K562 (cell line): ENCODE data around the gene HOPX. TPM values are rescaled to one million over a fixed set of nuclear protein-coding genes. Genes with fewer than 3 reads are reported as not detected.

ENCODE experiments used
- ATAC-seq: fragments of 200-7000 bp; cut with Tn5 transposase; 3 replicates; pipeline ENCODE4 v1.9.1; 2020; ENCODE audit warnings: moderate library complexity
- BruUV-seq: library from RNA; stranded (reverse); fragments of 400-500 nt; replicated peaks from 2 replicates; lab custom pipeline; 2021; lab: Mats Ljungman, UMichigan
- CTCF ChIA-PET: fragments of 300-600 bp; formaldehyde crosslinking; extraction: SDS; loops from one replicate; lab custom pipeline; 2021; ENCODE audit warnings: low intra/inter-chr PET ratio; lab: Yijun Ruan, JAX
- POLR2A ChIA-PET: fragments of 300-600, 350-650 bp; sonication (Branson Sonifier 250); formaldehyde crosslinking; extraction: SDS; loops from one replicate; lab custom pipeline; 2021; ENCODE audit warnings: antibody characterized with exemption, inconsistent platforms; lab: Yijun Ruan, JAX
- DNase-seq, 4 experiments: peaks; one replicate each; pipeline versions ENCODE4 v3.0.0 to v3.0.0-alpha.2; 2011 to 2018; ENCODE audit warnings: low spot score in 3 of 4, mixed read lengths in 3 of 4; ENCODE audit errors: extremely low read depth in 1 of 4
- FAIRE-seq: peaks from 2 replicates; lab custom pipeline; 2011; peaks lifted over from hg19 to GRCh38; lab: Jason Lieb, UNC
- H2AFZ ChIP-seq: 2 replicates; pipeline ENCODE4 v1.6.0; 2011; ENCODE audit warnings: low read depth, low read length, control low read depth, inconsistent platforms
- H3K27ac ChIP-seq: fragments of 200-600 bp; 3 replicates; pipeline ENCODE4 v1.8.0; 2011; ENCODE audit warnings: low read depth, mild to moderate bottlenecking, control low read depth, inconsistent platforms, low read length, moderate library complexity, mixed read lengths; ENCODE audit errors: extremely low read depth
- H3K27me3 ChIP-seq, 2 experiments: fragments of 300-600 bp in 1 of 2; 2 replicates in 1 of 2; 3 replicates in 1 of 2; pipeline versions ENCODE4 v1.6.0 to v1.8.0; 2011; ENCODE audit warnings: inconsistent platforms in 2 of 2, low read length in 2 of 2, mild to moderate bottlenecking in 1 of 2, mixed read lengths in 1 of 2, moderate library complexity in 1 of 2; ENCODE audit not compliant: control insufficient read depth in 2 of 2, insufficient read depth in 2 of 2
- H3K36me3 ChIP-seq: fragments of 300-600 bp; 3 replicates; pipeline ENCODE4 v1.8.0; 2011; ENCODE audit warnings: mild to moderate bottlenecking, low read length, inconsistent platforms; ENCODE audit not compliant: control insufficient read depth, insufficient read depth
- H3K4me1 ChIP-seq, 2 experiments: fragments of 200-600 bp in 1 of 2; replicated peaks in 1 of 2; 2 replicates in 1 of 2; 3 replicates in 1 of 2; pipeline versions ENCODE4 v1.5.1 to v1.8.0; 2011; ENCODE audit warnings: inconsistent platforms in 2 of 2, low read length in 2 of 2, mild to moderate bottlenecking in 1 of 2, mixed read lengths in 1 of 2, moderate library complexity in 1 of 2; ENCODE audit not compliant: control insufficient read depth in 2 of 2, insufficient read depth in 2 of 2
- H3K4me2 ChIP-seq: 2 replicates; pipeline ENCODE4 v1.6.1; 2011; ENCODE audit warnings: low read length, control low read depth, inconsistent platforms, mixed read lengths; ENCODE audit not compliant: insufficient read depth
- H3K4me3 ChIP-seq: fragments of 200-600 bp; sonication (generic), shearing (Covaris generic); 2 replicates; pipeline ENCODE4 v1.5.1; 2016; ENCODE audit warnings: control low read depth, inconsistent platforms
- H3K79me2 ChIP-seq: fragments of 200-600 bp; 3 replicates; pipeline ENCODE4 v1.8.0; 2011; ENCODE audit warnings: low read length, inconsistent platforms; ENCODE audit not compliant: control insufficient read depth, insufficient read depth
- H3K9ac ChIP-seq, 2 experiments: 2 replicates each; pipeline versions ENCODE4 v1.6.0 to v1.6.1; 2011; ENCODE audit warnings: low read depth in 2 of 2, low read length in 2 of 2, control low read depth in 1 of 2, inconsistent platforms in 1 of 2, mild to moderate bottlenecking in 1 of 2, mixed read lengths in 1 of 2; ENCODE audit not compliant: insufficient read depth in 1 of 2
- H3K9me1 ChIP-seq: one replicate; pipeline ENCODE4 v1.6.0; 2011; ENCODE audit warnings: inconsistent platforms, mild to moderate bottlenecking, low read length, moderate library complexity; ENCODE audit not compliant: control insufficient read depth, insufficient read depth
- H3K9me3 ChIP-seq: replicated peaks from 2 replicates; pipeline ENCODE4 v1.5.1; 2011; ENCODE audit warnings: low read depth, low read length, inconsistent platforms; ENCODE audit not compliant: control insufficient read depth, insufficient read depth
- H4K20me1 ChIP-seq: replicated peaks from 2 replicates; pipeline ENCODE4 v1.6.1; 2011; ENCODE audit warnings: low read length, inconsistent platforms, mixed read lengths; ENCODE audit not compliant: control insufficient read depth, insufficient read depth
- CBX5 ChIP-seq: IDR thresholded peaks from 2 replicates; pipeline ENCODE4 v1.6.1; 2014; ENCODE audit warnings: low read depth, borderline replicate concordance
- ELK1 ChIP-seq: sonication (generic); formaldehyde crosslinking; IDR thresholded peaks from 2 replicates; pipeline ENCODE4 v1.8.1; 2022; ENCODE audit warnings: missing genetic modification reagents
- FOXM1 ChIP-seq, 2 experiments: fragments of 450-650 bp in 1 of 2; sonication (generic) in 1 of 2; formaldehyde crosslinking in 1 of 2; IDR thresholded peaks; 2 replicates each; pipeline versions ENCODE4 v1.6.1 to v1.9.0; 2017 to 2022; ENCODE audit warnings: low read depth in 2 of 2, mild to moderate bottlenecking in 2 of 2, missing genetic modification reagents in 1 of 2, moderate library complexity in 1 of 2
- GTF2E2 ChIP-seq: fragments of 200-800 bp; sonication (Bioruptor generic); IDR thresholded peaks from 2 replicates; pipeline ENCODE4 v1.6.1; 2016; ENCODE audit warnings: missing genetic modification characterization, missing compliant biosample characterization
- HMGXB4 ChIP-seq: sonication (generic); formaldehyde crosslinking; IDR thresholded peaks from 2 replicates; pipeline ENCODE4 v1.8.1; 2023; ENCODE audit warnings: mild to moderate bottlenecking, missing genetic modification reagents
- IRF2 ChIP-seq: sonication (generic); formaldehyde crosslinking; IDR thresholded peaks from 2 replicates; pipeline ENCODE4 v1.8.1; 2022; ENCODE audit warnings: mild to moderate bottlenecking, missing genetic modification reagents
- KDM4B ChIP-seq, 2 experiments: fragments of 450-650 bp in 1 of 2; sonication (generic) in 1 of 2; IDR thresholded peaks; 2 replicates each; pipeline ENCODE4 v1.6.1; 2016 to 2017; ENCODE audit warnings: borderline replicate concordance in 2 of 2, antibody characterized with exemption in 1 of 2, low read depth in 1 of 2, mild to moderate bottlenecking in 1 of 2
- LCOR ChIP-seq: sonication (generic); formaldehyde crosslinking; IDR thresholded peaks from 2 replicates; pipeline ENCODE4 v1.8.0; 2022; ENCODE audit warnings: mild to moderate bottlenecking, missing genetic modification reagents
- NFIC ChIP-seq: fragments of 450-650 bp; IDR thresholded peaks from 2 replicates; pipeline ENCODE4 v1.6.1; 2017; ENCODE audit warnings: mild to moderate bottlenecking, inconsistent platforms
- NONO ChIP-seq, 2 experiments: fragments of 200-400 bp in 1 of 2; fragments of 450-650 bp in 1 of 2; formaldehyde crosslinking in 1 of 2; IDR thresholded peaks; 2 replicates each; pipeline ENCODE4 v1.6.1; 2017; ENCODE audit warnings: low read depth in 2 of 2, mild to moderate bottlenecking in 2 of 2, moderate library complexity in 2 of 2, low read length in 1 of 2
- SIN3B ChIP-seq: fragments of 450-650 bp; IDR thresholded peaks from 2 replicates; pipeline ENCODE4 v1.6.1; 2017; ENCODE audit warnings: low read depth, mild to moderate bottlenecking, moderate library complexity
- STAT5A ChIP-seq: IDR thresholded peaks from 2 replicates; pipeline ENCODE4 v1.6.1; 2012; ENCODE audit warnings: low read length, inconsistent platforms, borderline replicate concordance
- YBX1 ChIP-seq: fragments of 450-650 bp; IDR thresholded peaks from 2 replicates; pipeline ENCODE4 v1.7.1; 2016; ENCODE audit warnings: mild to moderate bottlenecking
- ZNF133 ChIP-seq: fragments of 250-450 bp; sonication (Bioruptor Pico); IDR thresholded peaks from 2 replicates; pipeline ENCODE4 v1.4.0; 2020; ENCODE audit warnings: mild to moderate bottlenecking
- ZNF184 ChIP-seq: sonication (generic); formaldehyde crosslinking; IDR thresholded peaks from 2 replicates; pipeline ENCODE4 v1.5.0; 2020; ENCODE audit warnings: missing genetic modification reagents
- ZNF224 ChIP-seq: sonication (generic); formaldehyde crosslinking; IDR thresholded peaks from 2 replicates; pipeline ENCODE4 v1.8.0; 2022; ENCODE audit warnings: mild to moderate bottlenecking, missing genetic modification reagents
- ZNF41 ChIP-seq: fragments of 250-450 bp; sonication (Bioruptor Pico); conservative IDR thresholded peaks from 2 replicates; pipeline ENCODE4 v1.4.0; 2020; ENCODE audit warnings: mild to moderate bottlenecking
- ZNF57 ChIP-seq: fragments of 450-650 bp; formaldehyde crosslinking; IDR thresholded peaks from 2 replicates; pipeline ENCODE4 v1.4.0; 2020; ENCODE audit warnings: mild to moderate bottlenecking, moderate library complexity
- ZNF717 ChIP-seq: fragments of 250-450 bp; sonication (Bioruptor Pico); IDR thresholded peaks from 2 replicates; pipeline ENCODE4 v1.5.0; 2021
- WGBS: fragments of 100-300 bp; shearing (Covaris generic); methylation state at CpG from one replicate; pipeline ENCODE4 v1.1.6; 2016; ENCODE audit warnings: low coverage, mixed read lengths; ENCODE audit not compliant: insufficient coverage; ENCODE audit errors: missing lambda C conversion rate; 5-methylcytosine and 5-hydroxymethylcytosine counted together
- in situ Hi-C: fragments of 300-500 bp; cut with MboI; formaldehyde crosslinking; loops from 4 replicates; pipeline ENCODE4 v1.15.0; 2018; ENCODE audit warnings: inconsistent platforms, mixed read lengths
- intact Hi-C: fragments of 100-400 bp; cut with micrococcal nuclease; formaldehyde crosslinking; loops from 2 replicates; pipeline ENCODE4 v1.14.2; 2022
- polyA plus RNA-seq, 8 experiments: library from polyadenylated mRNA; depleted of rRNA in 4 of 8; stranded (reverse) in 5 of 8; unstranded in 3 of 8; fragments of >200 nt; fragmentation: Nextera tagmentation in 2 of 8; fragmentation: Illumina TruSeq in 1 of 8; extraction: Ambion mirVana in 2 of 8; extraction: Trizol in 1 of 8; gene quantifications; 2 replicates each; pipeline versions ENCODE4 v1.2.1 to v1.2.3, GENCODE V29; 2011 to 2014; ENCODE audit warnings: inconsistent platforms in 1 of 8, missing spikeins in 1 of 8
- total RNA-seq, 7 experiments: library from RNA; depleted of rRNA in 6 of 7; stranded (reverse); fragments of >200 nt in 6 of 7; fragmentation: Illumina TruSeq in 2 of 7; extraction: Trizol in 2 of 7; gene quantifications; 2 replicates each; pipeline versions ENCODE4 v1.2.1 to v1.2.3, GENCODE V29; 2011 to 2021; ENCODE audit warnings: low replicate concordance in 1 of 7

The HOPX gene
- total and polyA plus RNA-seq, 9 of the 15 experiments (the other 6 are each of a cell fraction or from before 2014, with no cell fraction given): 0.24 TPM; not detected in 8

GRCh38 chr4:56692576-56692975 lies 11.5 kb upstream of the HOPX start:
- FAIRE-seq: no peak
- DNase-seq: no peak
- Histone ChIP-seq H2AFZ (no peak overlapping the region), H3K4me2 (no peak overlapping the region), H3K4me3 (no peak overlapping the region), H3K36me3 (no peaks in the 10 kb centered on the region), H3K9me3 (no peaks in the 10 kb centered on the region), H3K27ac (no peak overlapping the region), H3K27me3 (peaks cover 7 to 10% of the 10 kb centered on the region in 2 experiments; a peak in 4 of 5 replicates), H3K4me1 (no peaks in the 10 kb centered on the region), H3K79me2 (no peaks in the 10 kb centered on the region), H3K9ac (no peak overlapping the region), H4K20me1 (no peaks in the 10 kb centered on the region), H3K9me1 (no peaks in the 10 kb centered on the region)
- in situ Hi-C loops (no loop called here), intact Hi-C loops (no loop called here)
- WGBS: 2% methylated on average over 3 of the region's 4 CpGs
- BruUV-seq: no TSS peak
- TF ChIP-seq STAT5A (no peak), LCOR (CRISPR knock-in tag) (no peak), KDM4B (IDR thresholded peaks at IDR 0.05; ENCODE audit: borderline replicate concordance in 2 of 2, low read depth in 1 of 2) (no peak), NONO (IDR thresholded peaks at IDR 0.05; ENCODE audit: low read depth in 2 of 2, low read length in 1 of 2) (no peak), ZNF57 (CRISPR knock-in tag) (no peak), ZNF717 (no peak), CBX5 (no peak), YBX1 (no peak), ZNF133 (no peak), ZNF184 (CRISPR knock-in tag) (no peak), HMGXB4 (CRISPR knock-in tag) (no peak), SIN3B (no peak), FOXM1 (IDR thresholded peaks at IDR 0.05; ENCODE audit: low read depth) (no peak), FOXM1 (CRISPR knock-in tag; IDR thresholded peaks at IDR 0.05; ENCODE audit: low read depth) (no peak), NFIC (no peak), ZNF41 (CRISPR knock-in tag) (no peak), GTF2E2 (tag) (no peak), ELK1 (CRISPR knock-in tag) (no peak), ZNF224 (CRISPR knock-in tag) (no peak), IRF2 (CRISPR knock-in tag) (no peak)
- POLR2A ChIA-PET: interaction anchor here (0.5 kb wide), 1 partner anchor 115 kb away, joined by 3 read pairs; no protein-coding TSS in a partner anchor
- CTCF ChIA-PET: no interaction called here
- ATAC-seq: no peak
